Natural killer cell (primary cell): Measurements from ENCODE around the gene NFIC. TPM values are rescaled to one million over a fixed set of nuclear protein-coding genes. Genes with fewer than 3 reads are reported as not detected.

Source experiments
- ATAC-seq, 3 donors: fragments of 150-1000 bp in 2 of 3; fragments of 200-7000 bp in 1 of 3; cut with Tn5 transposase; 1 replicate in 1 of 3; 2 replicates in 2 of 3; pipeline ENCODE4 v1.10.0; 2021; ENCODE audit warnings: mild to moderate bottlenecking in 2 of 3, moderate library complexity in 2 of 3
- DNase-seq, 2 donors: peaks; one replicate each; pipeline versions ENCODE4 v3.0.0 to v3.0.0-alpha.2; 2013 to 2021; ENCODE audit warnings: mixed read lengths in 1 of 2
- H3K27ac ChIP-seq: one replicate; pipeline ENCODE4 v1.5.1; 2013; ENCODE audit warnings: mild to moderate bottlenecking, low read length
- H3K27me3 ChIP-seq: one replicate; pipeline ENCODE4 v1.6.1; 2013; ENCODE audit warnings: low read length; ENCODE audit not compliant: control insufficient read depth, insufficient read depth
- H3K36me3 ChIP-seq: one replicate; pipeline ENCODE4 v1.6.1; 2013; ENCODE audit warnings: low read length; ENCODE audit not compliant: control insufficient read depth, insufficient read depth
- H3K4me1 ChIP-seq: one replicate; pipeline ENCODE4 v1.6.1; 2013; ENCODE audit warnings: low read length; ENCODE audit not compliant: control insufficient read depth, insufficient read depth
- H3K4me3 ChIP-seq: one replicate; pipeline ENCODE4 v1.5.1; 2013; ENCODE audit warnings: low read length
- H3K9me3 ChIP-seq: one replicate; pipeline ENCODE4 v1.6.1; 2013; ENCODE audit warnings: low read length; ENCODE audit not compliant: control insufficient read depth, insufficient read depth
- H3K27ac Mint-ChIP-seq, 2 donors: one replicate each; pipeline ENCODE4 v1.8.0; 2022; ENCODE audit warnings: mild to moderate bottlenecking in 2 of 2, mixed read lengths in 2 of 2, moderate library complexity in 1 of 2
- H3K27me3 Mint-ChIP-seq, 2 donors: one replicate each; pipeline ENCODE4 v1.8.0; 2022; ENCODE audit warnings: low read depth in 2 of 2, mixed read lengths in 2 of 2
- H3K36me3 Mint-ChIP-seq: one replicate; pipeline ENCODE4 v1.8.0; 2022; ENCODE audit warnings: mixed read lengths
- H3K4me1 Mint-ChIP-seq, 2 donors: one replicate each; pipeline ENCODE4 v1.8.0; 2022; ENCODE audit warnings: mixed read lengths in 2 of 2
- H3K4me3 Mint-ChIP-seq: one replicate; pipeline ENCODE4 v1.8.0; 2022; ENCODE audit warnings: mild to moderate bottlenecking, moderate library complexity, mixed read lengths
- H3K9me3 Mint-ChIP-seq, 2 donors: one replicate each; pipeline ENCODE4 v1.8.0; 2022; ENCODE audit warnings: mixed read lengths in 2 of 2
- CTCF ChIP-seq: fragments of 200-600 bp; IDR thresholded peaks from one replicate; pipeline ENCODE4 v1.8.0; 2022; ENCODE audit warnings: antibody characterized with exemption
- WGBS: methylation state at CpG from one replicate; pipeline ENCODE4 v1.1.7; 2013; ENCODE audit warnings: missing lambda C conversion rate; ENCODE audit not compliant: insufficient coverage; 5-methylcytosine and 5-hydroxymethylcytosine counted together
- intact Hi-C: fragments of 100-400 bp; cut with micrococcal nuclease; formaldehyde crosslinking; loops from one replicate; pipeline ENCODE4 v1.14.2; 2022
- total RNA-seq, 4 donors: library from RNA; stranded (reverse); fragments of 120-200 nt in 1 of 4; gene quantifications; one replicate each; pipeline versions ENCODE4 v1.2.3 to v1.2.4, GENCODE V29; 2013 to 2022

Gene NFIC
- total RNA-seq, 3 donors from 2014 or later (not counting 1 experiment from before 2014, with no cell fraction given) = 18.5 to 22.2 (median 20.6) TPM

DNA sequence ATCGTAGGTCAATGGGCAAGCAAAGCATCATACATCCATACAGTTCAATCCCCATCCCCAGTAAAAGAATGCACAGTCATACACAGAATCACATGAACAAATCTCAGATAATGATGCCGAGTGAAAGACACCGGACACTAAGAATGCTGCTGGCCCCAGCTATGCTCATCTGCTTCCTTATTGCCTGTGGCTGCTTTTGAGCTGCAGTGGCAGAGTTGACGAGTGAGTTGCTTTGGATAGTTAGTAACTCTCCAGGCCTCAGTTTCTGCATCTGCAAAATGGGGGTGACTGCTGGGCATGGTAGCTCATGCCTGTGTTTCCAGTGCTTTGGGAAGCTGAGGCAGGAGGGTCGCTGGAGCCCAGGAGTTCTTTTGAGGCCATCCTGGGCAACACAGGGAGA lies 12.9 kb upstream of the NFIC start:
- Histone ChIP-seq H3K27me3 (no peaks in the 10 kb centered on the region), H3K4me1 (peaks cover 11% of the 10 kb centered on the region), H3K4me3 (no peak overlapping the region), H3K36me3 (no peaks in the 10 kb centered on the region), H3K27ac (no peak overlapping the region), H3K9me3 (no peaks in the 10 kb centered on the region)
- no peak for ATAC-seq
- H3K9me3 Mint-ChIP-seq = no peaks in the 10 kb centered on the region
- H3K4me3 Mint-ChIP-seq = no peak overlapping the region
- H3K4me1 Mint-ChIP-seq = peaks cover 12 to 14% of the 10 kb centered on the region in 2 donors
- no peak for DNase-seq
- no peaks in the 10 kb centered on the region for H3K36me3 Mint-ChIP-seq
- WGBS = 73% methylated on average over 5 of the region's 5 CpGs
- intact Hi-C loops = no loop called here
- TF ChIP-seq CTCF = no peak
- H3K27ac Mint-ChIP-seq = no peak overlapping the region
- no peaks in the 10 kb centered on the region for H3K27me3 Mint-ChIP-seq

DNA sequence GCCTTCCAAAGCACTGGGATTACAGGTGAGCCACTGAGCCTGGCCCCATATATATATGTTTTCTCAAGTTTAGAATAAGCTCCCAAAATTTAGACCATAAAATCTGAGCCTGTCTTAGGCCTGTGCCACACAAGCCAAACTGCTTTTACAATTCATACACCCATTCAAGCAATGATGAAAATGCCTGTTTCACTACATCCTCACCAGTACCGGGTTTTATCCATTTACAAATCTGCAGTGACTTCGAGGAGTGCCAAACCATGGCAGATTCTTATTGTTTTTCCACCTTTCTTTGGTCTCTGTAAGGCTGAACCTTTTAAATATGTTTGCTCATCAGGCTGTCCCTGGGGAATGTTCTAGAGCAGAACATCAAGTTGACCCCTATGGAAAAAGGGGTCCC lies 9.6 kb upstream of the NFIC start:
- Mint-ChIP-seq H3K4me1 (peaks cover 20 to 34% of the 10 kb centered on the region in 2 donors), H3K9me3 (no peaks in the 10 kb centered on the region), H3K27me3 (no peaks in the 10 kb centered on the region), H3K4me3 (peak overlapping the region; percentile 80), H3K27ac (peak overlapping the region; percentile 73 to 92), H3K36me3 (no peaks in the 10 kb centered on the region)
- peaks cover 31% of the 10 kb centered on the region for H3K4me1 ChIP-seq
- intact Hi-C loops = no loop called here
- TF ChIP-seq CTCF = no peak
- no peaks in the 10 kb centered on the region for H3K36me3 ChIP-seq
- WGBS = 76% methylated on average over 2 of the region's 2 CpGs
- no peaks in the 10 kb centered on the region for H3K9me3 ChIP-seq
- no peaks in the 10 kb centered on the region for H3K27me3 ChIP-seq
- no peak overlapping the region for H3K27ac ChIP-seq
- ATAC-seq = no peak
- H3K4me3 ChIP-seq = no peak overlapping the region
- no peak for DNase-seq

GRCh38 chr19:3357271-3357991 lies 9.0 kb upstream of the NFIC start:
- no peaks in the 10 kb centered on the region for H3K9me3 ChIP-seq
- H3K27me3 ChIP-seq = no peaks in the 10 kb centered on the region
- Mint-ChIP-seq H3K9me3 (no peaks in the 10 kb centered on the region), H3K4me3 (peak overlapping the region; percentile 80), H3K27me3 (no peaks in the 10 kb centered on the region), H3K27ac (peak overlapping the region; percentile 73 to 92), H3K4me1 (peaks cover 27 to 40% of the 10 kb centered on the region in 2 donors), H3K36me3 (no peaks in the 10 kb centered on the region)
- no peaks in the 10 kb centered on the region for H3K36me3 ChIP-seq
- H3K4me1 ChIP-seq = peaks cover 35% of the 10 kb centered on the region
- peak; percentile 11 to 38 (median 29) for ATAC-seq
- H3K27ac ChIP-seq = no peak overlapping the region
- no peak for TF ChIP-seq CTCF
- no peak overlapping the region for H3K4me3 ChIP-seq
- intact Hi-C loops = no loop called here
- peak; percentile 34 to 79 for DNase-seq
- 46% methylated on average over 9 of the region's 16 CpGs for WGBS
